Loucy (cell line): ENCODE results near the gene C1orf35.

Source experiments
- H2AFZ ChIP-seq: fragments of 200-600 bp; sonication (generic); 2 replicates; pipeline ENCODE4 v1.6.0; 2016; ENCODE audit warnings: antibody characterized with exemption, mild to moderate bottlenecking, low read length, moderate library complexity
- H3F3A ChIP-seq: fragments of 200-600 bp; 2 replicates; pipeline ENCODE4 v1.6.0; 2016; ENCODE audit warnings: antibody characterized with exemption, low read depth, mild to moderate bottlenecking
- H3K27me3 ChIP-seq: fragments of 200-600 bp; sonication (generic); 2 replicates; pipeline ENCODE4 v1.6.1; 2014; ENCODE audit warnings: low read length, mild to moderate bottlenecking; ENCODE audit not compliant: insufficient read depth, poor library complexity, severe bottlenecking
- H3K36me3 ChIP-seq: fragments of 200-600 bp; sonication (generic); 2 replicates; pipeline ENCODE4 v1.6.1; 2016; ENCODE audit warnings: low read length; ENCODE audit not compliant: insufficient read depth
- H3K4me1 ChIP-seq: fragments of 200-600 bp; sonication (generic); 2 replicates; pipeline ENCODE4 v1.5.1; 2014; ENCODE audit warnings: low read length, mild to moderate bottlenecking; ENCODE audit not compliant: insufficient read depth, poor library complexity, severe bottlenecking
- H3K4me2 ChIP-seq: fragments of 200-600 bp; sonication (generic); 2 replicates; pipeline ENCODE4 v1.6.0; 2014; ENCODE audit warnings: antibody characterized with exemption, low read length, low read depth, mild to moderate bottlenecking; ENCODE audit not compliant: poor library complexity, severe bottlenecking
- H3K4me3 ChIP-seq: fragments of 200-600 bp; sonication (generic); 2 replicates; pipeline ENCODE4 v1.5.1; 2014; ENCODE audit warnings: low read length, mild to moderate bottlenecking, mixed read lengths; ENCODE audit not compliant: poor library complexity, severe bottlenecking
- H3K79me2 ChIP-seq: fragments of 200-600 bp; sonication (generic); 2 replicates; pipeline ENCODE4 v1.6.1; 2014; ENCODE audit warnings: low read length; ENCODE audit not compliant: insufficient read depth
- H3K9ac ChIP-seq: fragments of 200-600 bp; sonication (generic); 2 replicates; pipeline ENCODE4 v1.6.0; 2014; ENCODE audit warnings: mild to moderate bottlenecking, low read depth, low read length, moderate library complexity; ENCODE audit not compliant: poor library complexity, severe bottlenecking
- H3K9me2 ChIP-seq: fragments of 200-600 bp; sonication (generic); replicated peaks from 2 replicates; pipeline ENCODE4 v1.6.1; 2016; ENCODE audit warnings: low read depth, low read length, mixed read lengths
- H3K9me3 ChIP-seq: fragments of 200-600 bp; sonication (generic); 2 replicates; pipeline ENCODE4 v1.6.1; 2014; ENCODE audit warnings: mild to moderate bottlenecking, antibody characterized with exemption, low read length, low read depth; ENCODE audit not compliant: insufficient read depth
- H4K20me1 ChIP-seq: fragments of 200-600 bp; sonication (generic); 2 replicates; pipeline ENCODE4 v1.6.0; 2014; ENCODE audit warnings: antibody characterized with exemption, low read length, mild to moderate bottlenecking; ENCODE audit not compliant: insufficient read depth, poor library complexity, severe bottlenecking
- CTCF ChIP-seq: fragments of 200-600 bp; sonication (generic); conservative IDR thresholded peaks from 2 replicates; pipeline ENCODE4 v1.5.1; 2014; ENCODE audit warnings: mild to moderate bottlenecking, antibody characterized with exemption, low read length
- EZH2phosphoT487 ChIP-seq: fragments of 200-600 bp; IDR thresholded peaks from 2 replicates; pipeline ENCODE4 v1.6.1; 2018; ENCODE audit warnings: antibody characterized with exemption, mild to moderate bottlenecking, moderate library complexity, borderline replicate concordance

C1orf35 gene

GRCh38 chr1:228062085-228062791, 40.9 kb downstream of the C1orf35 start:
- Histone ChIP-seq H3K9me2 (no peaks in the 10 kb centered on the region), H4K20me1 (no peaks in the 10 kb centered on the region), H3K4me3 (no peak overlapping the region), H3K36me3 (no peaks in the 10 kb centered on the region), H3K4me2 (no peak overlapping the region), H3K9me3 (no peaks in the 10 kb centered on the region; the same call in 1 of the 2 replicates), H3K4me1 (no peaks in the 10 kb centered on the region), H2AFZ (no peak overlapping the region), H3F3A (no peaks in the 10 kb centered on the region), H3K9ac (no peak overlapping the region), H3K79me2 (no peaks in the 10 kb centered on the region), H3K27me3 (no peaks in the 10 kb centered on the region)
- TF ChIP-seq EZH2phosphoT487 (no peak), CTCF (no peak)

GRCh38 chr1:228061411-228062084, 41.6 kb downstream of the C1orf35 start:
- no peaks in the 10 kb centered on the region for H3K27me3 ChIP-seq
- H3F3A ChIP-seq, result no peaks in the 10 kb centered on the region
- no peak overlapping the region for H2AFZ ChIP-seq
- H3K9me2 ChIP-seq, result no peaks in the 10 kb centered on the region
- H3K4me2 ChIP-seq, result no peak overlapping the region
- H3K36me3 ChIP-seq, result no peaks in the 10 kb centered on the region
- H4K20me1 ChIP-seq, result no peaks in the 10 kb centered on the region
- no peaks in the 10 kb centered on the region for H3K4me1 ChIP-seq
- H3K9me3 ChIP-seq, result no peaks in the 10 kb centered on the region; the same call in 1 of the 2 replicates
- H3K9ac ChIP-seq, result no peak overlapping the region
- no peaks in the 10 kb centered on the region for H3K79me2 ChIP-seq
- no peak overlapping the region for H3K4me3 ChIP-seq
- TF ChIP-seq CTCF (no peak), EZH2phosphoT487 (no peak)

GRCh38 chr1:228060458-228061190, 42.5 kb downstream of the C1orf35 start:
- Histone ChIP-seq H3K4me2 (no peak overlapping the region), H3K9me3 (no peaks in the 10 kb centered on the region; the same call in 1 of the 2 replicates), H3K79me2 (no peaks in the 10 kb centered on the region), H3K9me2 (no peaks in the 10 kb centered on the region), H3K27me3 (no peaks in the 10 kb centered on the region), H3K36me3 (no peaks in the 10 kb centered on the region), H3K9ac (no peak overlapping the region), H4K20me1 (no peaks in the 10 kb centered on the region), H3K4me1 (no peaks in the 10 kb centered on the region), H3K4me3 (no peak overlapping the region), H3F3A (no peaks in the 10 kb centered on the region), H2AFZ (no peak overlapping the region)
- TF ChIP-seq CTCF (no peak), EZH2phosphoT487 (no peak)
